Erythroblast (primary cell): ENCODE data around the gene FRAT1.

Experiments
- GATA1 ChIP-seq: IDR thresholded peaks from 2 replicates; pipeline ENCODE4 v1.6.1; 2011; ENCODE audit warnings: low read depth, mild to moderate bottlenecking, control low read depth, low read length, moderate library complexity
- POLR2A ChIP-seq: IDR thresholded peaks from 2 replicates; pipeline ENCODE4 v1.6.1; 2011; ENCODE audit warnings: mild to moderate bottlenecking, low read length

- TF ChIP-seq POLR2A: no peak
- no peak for TF ChIP-seq GATA1
These were observed 6.2 kb upstream of the FRAT1 start for GRCh38 chr10:97312897-97313296.
